Stimulated activated CD4-positive, alpha-beta T cell treated with anti-CD3 and anti-CD28 coated beads, Interleukin-1b, Interleukin-23, amount 100 ng/mL, for 24 hours (primary cell): ENCODE results near the gene UTF1.
"Not testable (repeated sequence)": the region's sequence is repeated elsewhere in the genome, so short reads cannot be mapped to it uniquely, and the experiment has no call there.

Experiments
- DNase-seq, 4 experiments: peaks; one replicate each; pipeline ENCODE4 v3.0.0-alpha.2; 2020; ENCODE audit warnings: low read depth in 4 of 4, low spot score in 1 of 4

UTF1 gene

DNA sequence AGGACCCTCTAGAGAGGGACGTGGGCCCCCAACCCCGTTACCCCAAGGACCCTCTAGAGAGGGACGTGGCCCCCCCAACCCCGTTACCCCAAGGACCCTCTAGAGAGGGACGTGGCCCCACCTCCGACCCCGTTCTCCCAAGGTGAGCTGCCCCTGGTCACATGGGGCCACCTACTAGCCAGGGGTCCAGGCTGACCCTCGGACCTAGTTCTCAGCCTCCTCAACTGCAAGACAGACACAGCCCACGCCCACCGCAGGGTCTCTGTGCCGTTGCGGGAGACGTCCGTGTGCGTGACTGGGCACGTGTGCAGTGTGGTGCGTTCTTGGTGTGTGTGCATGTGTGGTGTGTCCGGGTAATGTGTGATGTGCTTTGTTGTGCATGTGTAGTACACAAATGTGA lies 21.6 kb upstream of the UTF1 start:
- DNase-seq: no peak

GRCh38 chr10:133209117-133209516 lies 20.9 kb upstream of the UTF1 start:
- no peak for DNase-seq

GRCh38 chr10:133209641-133210040 lies 20.4 kb upstream of the UTF1 start:
- no peak for DNase-seq

- DNase-seq: no peak
These were observed 19.4 kb upstream of the UTF1 start for GRCh38 chr10:133210398-133211140.

DNA sequence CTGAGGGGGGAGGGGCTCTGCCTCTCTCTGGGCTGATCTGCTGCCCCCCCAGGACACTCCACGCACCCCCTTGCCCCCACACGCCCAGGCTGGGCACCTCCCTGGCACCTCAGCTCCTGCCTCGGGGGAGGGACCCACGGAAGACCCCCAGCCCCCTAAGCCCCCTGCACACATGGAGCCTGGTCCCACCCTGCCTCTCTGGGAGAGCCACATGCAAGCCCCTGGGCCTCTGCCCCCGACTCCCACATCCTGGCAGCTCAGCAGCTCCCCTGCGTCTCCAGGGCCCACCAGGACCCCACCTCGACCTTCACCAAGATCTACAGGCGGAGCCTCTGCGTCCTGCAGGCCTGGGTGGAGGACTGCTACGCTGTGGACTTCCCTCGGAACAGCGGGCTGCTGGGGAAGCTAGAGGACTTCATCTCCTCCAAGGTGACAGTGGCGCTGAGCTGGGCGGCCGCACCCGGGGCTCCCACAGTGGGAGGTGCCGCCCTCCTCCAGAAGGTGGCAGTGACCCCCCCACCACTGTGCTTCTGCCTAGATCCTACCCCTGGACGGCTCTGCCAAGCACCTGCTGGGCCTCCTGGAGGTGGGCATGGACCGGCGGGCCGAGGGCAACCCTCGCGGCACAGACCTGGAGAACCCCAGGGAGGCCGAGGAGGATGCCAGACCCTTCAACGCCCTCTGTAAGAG lies 18.7 kb upstream of the UTF1 start:
- no peak for DNase-seq

- DNase-seq: no peak
These were observed 17.8 kb upstream of the UTF1 start for GRCh38 chr10:133211959-133212852.

- DNase-seq: no peak
These were observed 17.0 kb upstream of the UTF1 start for GRCh38 chr10:133212853-133213494.

DNA sequence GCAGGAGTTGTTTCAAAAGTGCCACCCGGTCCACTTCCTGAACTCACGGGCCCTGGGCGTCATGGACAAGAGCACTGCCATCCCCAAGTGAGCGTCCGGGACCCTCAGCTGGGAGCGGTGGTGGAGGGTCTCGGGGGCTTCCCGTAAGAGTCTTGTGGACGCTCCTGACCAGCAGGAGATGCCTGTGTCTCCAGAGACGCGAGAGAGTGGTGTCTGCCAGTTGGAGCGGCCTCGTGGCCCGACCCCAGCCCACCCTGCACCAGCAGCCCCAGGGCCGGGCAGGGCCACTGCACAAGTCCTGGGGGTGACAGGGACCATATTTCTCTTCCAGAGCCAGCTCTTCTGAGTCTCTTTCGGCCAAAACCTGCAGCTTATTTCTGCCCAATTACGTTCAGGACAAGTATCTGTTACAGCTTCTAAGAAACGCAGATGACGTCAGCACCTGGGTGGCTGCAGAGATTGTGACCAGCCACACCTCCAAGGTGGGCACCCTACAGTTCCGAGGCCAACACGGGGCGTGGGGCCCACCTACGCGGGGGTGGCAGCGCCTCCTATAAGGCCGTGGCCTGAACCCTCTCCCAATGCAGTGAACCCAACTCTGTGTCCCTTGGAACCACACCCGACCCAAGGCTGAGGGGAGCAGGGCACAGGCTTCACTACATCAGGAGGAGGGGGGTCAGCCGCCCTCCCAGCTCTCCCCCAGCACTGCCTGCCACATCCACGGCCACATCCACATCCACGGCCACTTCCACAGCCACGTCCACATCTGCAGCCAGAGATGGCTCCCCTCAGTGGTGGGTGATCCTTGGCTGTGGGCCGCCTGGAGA lies 16.2 kb upstream of the UTF1 start:
- no peak for DNase-seq

GRCh38 chr10:133214468-133215410 lies 15.3 kb upstream of the UTF1 start:
- DNase-seq: no peak

DNA sequence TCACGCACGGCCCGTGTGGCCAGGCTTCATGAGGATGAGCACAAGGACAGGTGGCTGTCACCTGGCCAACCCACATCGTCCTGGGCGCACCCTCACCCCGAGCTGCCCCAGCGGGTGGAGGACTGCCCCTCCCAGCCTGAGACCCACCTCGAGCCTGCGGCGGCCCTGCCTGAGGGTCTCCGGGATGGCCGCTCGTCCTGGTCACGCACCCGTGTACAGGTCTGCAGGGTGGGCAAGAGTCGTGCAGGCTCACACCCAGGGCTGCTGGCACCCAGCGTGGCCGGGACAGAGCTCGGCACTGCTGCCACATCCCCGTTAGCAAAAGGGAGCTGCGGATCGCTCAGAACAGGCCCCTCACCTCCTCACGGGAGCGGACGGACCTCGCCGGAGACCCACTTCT lies 14.4 kb upstream of the UTF1 start:
- no peak for DNase-seq

DNA sequence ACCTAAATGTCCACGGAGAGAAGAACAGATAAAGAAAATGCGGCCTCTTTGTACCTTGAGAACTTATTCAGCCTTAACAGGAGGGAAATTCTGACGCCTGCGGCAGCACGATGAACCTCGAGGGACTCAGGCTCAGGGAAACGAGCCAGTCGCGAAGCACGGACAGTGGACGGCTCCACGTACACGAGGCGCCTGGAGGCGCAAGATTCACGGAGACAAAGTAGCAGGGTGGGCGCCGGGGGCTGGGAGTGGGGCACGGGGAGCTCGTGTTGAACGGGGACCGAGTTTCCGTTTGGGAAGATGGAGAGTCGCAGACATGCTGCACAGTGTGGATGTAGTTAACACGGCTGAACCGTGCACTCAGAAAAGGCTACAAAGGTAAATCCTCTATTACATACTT lies 13.2 kb upstream of the UTF1 start:
- DNase-seq: no peak

DNA sequence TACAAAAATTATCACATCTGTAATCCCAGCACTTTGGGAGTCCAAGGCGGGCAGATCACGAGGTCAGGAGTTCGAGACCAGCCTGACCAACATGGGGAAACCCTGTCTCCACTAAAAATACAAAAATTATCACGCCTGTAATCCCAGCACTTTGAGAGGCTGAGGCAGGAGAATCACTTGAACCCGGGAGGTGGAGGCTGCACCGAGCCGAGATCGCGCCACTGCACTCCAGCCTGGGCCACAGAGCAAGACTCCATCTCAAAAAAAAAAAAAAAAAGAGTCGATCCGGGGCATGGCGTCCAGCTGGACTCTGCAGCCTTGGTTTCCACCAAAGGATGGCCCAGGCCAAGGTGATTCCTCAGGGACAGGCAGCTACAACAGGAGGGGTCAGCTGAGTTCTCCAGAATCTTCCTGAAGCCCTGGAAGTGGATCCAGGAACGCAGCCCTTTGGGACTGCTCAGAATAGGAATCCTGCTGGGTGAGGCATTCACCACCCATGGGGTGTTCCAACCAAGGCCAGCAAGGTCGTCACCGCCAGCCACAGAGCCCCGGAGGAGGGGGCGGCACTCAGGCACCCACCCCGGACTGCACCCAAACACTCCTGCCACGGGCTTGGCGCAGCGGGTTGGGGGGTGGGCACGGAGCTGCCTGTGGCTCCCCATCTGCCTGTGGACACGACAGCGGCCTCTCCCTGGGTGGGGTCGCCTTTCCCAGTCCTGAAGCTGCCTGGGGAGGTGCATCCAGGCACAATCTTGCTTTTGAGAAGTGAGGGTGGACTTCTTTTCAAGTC lies 12.0 kb upstream of the UTF1 start:
- DNase-seq: no peak

GRCh38 chr10:133218891-133219290 lies 11.1 kb upstream of the UTF1 start:
- DNase-seq: no peak

GRCh38 chr10:133219782-133220181 lies 10.2 kb upstream of the UTF1 start:
- no peak for DNase-seq

- DNase-seq: no peak
These were observed 8.7 kb upstream of the UTF1 start for GRCh38 chr10:133221331-133221730.

DNA sequence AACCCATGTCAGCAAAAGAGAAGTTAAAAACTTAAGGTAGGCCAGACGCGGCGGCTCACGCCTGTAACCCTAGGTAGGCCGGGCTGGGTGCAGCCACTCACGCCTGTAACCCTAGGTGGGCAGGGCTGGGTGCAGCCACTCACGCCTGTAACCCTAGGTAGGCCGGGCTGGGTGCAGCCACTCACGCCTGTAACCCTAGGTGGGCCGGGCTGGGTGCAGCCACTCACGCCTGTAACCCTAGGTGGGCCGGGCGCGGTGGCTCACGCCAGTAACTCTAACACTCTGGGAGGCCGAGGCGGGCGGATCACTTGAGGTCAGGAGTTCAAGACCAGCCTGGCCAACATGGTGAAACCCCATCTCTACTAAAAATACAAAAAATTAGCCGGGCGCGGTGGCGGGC lies 8.3 kb upstream of the UTF1 start:
- DNase-seq: not testable (repeated sequence)

- DNase-seq: no peak
These were observed 5.9 kb upstream of the UTF1 start for GRCh38 chr10:133224076-133224475.

- DNase-seq: no peak
These were observed 5.2 kb upstream of the UTF1 start for GRCh38 chr10:133224756-133225372.
